ENCODE measurements around the gene LRRC74A.

The LRRC74A gene

DNA sequence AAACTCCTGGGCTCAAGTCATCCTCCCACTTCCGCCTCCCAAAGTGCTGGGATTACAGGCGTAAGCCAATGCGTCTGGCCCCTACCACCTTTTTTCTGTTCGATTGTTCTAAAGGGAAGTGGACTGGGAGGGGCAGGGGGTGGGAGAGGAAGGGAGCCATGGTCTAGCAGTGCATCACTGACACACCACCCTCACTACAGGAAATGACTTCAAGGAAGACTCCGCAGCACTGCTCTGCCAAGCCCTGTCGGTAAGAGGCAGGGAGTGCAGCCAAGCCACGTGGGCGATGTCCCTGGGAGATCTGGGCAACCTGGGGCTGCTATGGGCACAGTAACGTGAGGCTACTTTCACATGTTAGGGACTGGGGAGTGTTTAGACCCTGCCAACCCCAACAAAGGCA lies 18.0 kb downstream of the LRRC74A start:
- CTCF ChIA-PET: interaction anchor here (0.8 kb wide), 1 partner anchor 15 kb away, joined by 3 read pairs; no protein-coding TSS in a partner anchor
- DNase-seq: peak; percentile 57 to 82 (median 68)

GRCh38 chr14:76846331-76847047 lies 20.3 kb downstream of the LRRC74A start:
- DNase-seq: peak; percentile 43 to 75 (median 70)
- Histone ChIP-seq H3K4me1 (ENCODE audit: control extremely low read depth in 1 of 4, control insufficient read depth in 4 of 4, insufficient read depth in 4 of 4, low read length in 3 of 4) (peaks cover 3 to 21% (median 11%) of the 10 kb centered on the region in 4 experiments), H3K36me3 (ENCODE audit: control insufficient read depth in 4 of 4, insufficient read depth in 4 of 4, low read length in 3 of 4) (no peaks in the 10 kb centered on the region), H3K27me3 (replicated peaks in 2 of 5; ENCODE audit: control insufficient read depth in 4 of 5, insufficient read depth in 5 of 5, low read length in 4 of 5) (no peaks in the 10 kb centered on the region), H3K4me3 (ENCODE audit: control insufficient read depth in 1 of 7, extremely low read depth in 1 of 7, insufficient read depth in 4 of 7, low read depth in 2 of 7, low read length in 6 of 7) (no peak overlapping the region), H3K27ac (ENCODE audit: insufficient read depth in 1 of 2, low read depth in 1 of 2, low read length in 2 of 2, poor library complexity in 1 of 2, severe bottlenecking in 2 of 2) (no peak overlapping the region), H3K9me3 (ENCODE audit: control extremely low read depth in 1 of 5, control insufficient read depth in 4 of 5, insufficient read depth in 2 of 5, low read depth in 1 of 5, low read length in 4 of 5) (no peaks in the 10 kb centered on the region)
- ChIA-PET CTCF (interaction anchor here (0.5 to 1.8 kb wide), 10 partner anchors 9 to 229 kb away, joined by 3 to 7 read pairs (median 4); no protein-coding TSS in a partner anchor), POLR2A (no interaction called here)
- 95% methylated on average over 6 of the region's 7 CpGs for WGBS (ENCODE audit: insufficient coverage)

More for the DNA sequence above, 18.0 kb downstream of the LRRC74A start:
- POLR2A ChIA-PET: no interaction called here
- WGBS (ENCODE audit: insufficient coverage): 60% methylated on average over 7 of the region's 9 CpGs
- Histone ChIP-seq H3K27me3 (replicated peaks in 2 of 5; ENCODE audit: control insufficient read depth in 4 of 5, insufficient read depth in 5 of 5, low read length in 4 of 5) (no peaks in the 10 kb centered on the region), H3K27ac (ENCODE audit: insufficient read depth in 1 of 2, low read depth in 1 of 2, low read length in 2 of 2, poor library complexity in 1 of 2, severe bottlenecking in 2 of 2) (no peak overlapping the region), H3K36me3 (ENCODE audit: control insufficient read depth in 4 of 4, insufficient read depth in 4 of 4, low read length in 3 of 4) (no peaks in the 10 kb centered on the region), H3K9me3 (ENCODE audit: control extremely low read depth in 1 of 5, control insufficient read depth in 4 of 5, insufficient read depth in 2 of 5, low read depth in 1 of 5, low read length in 4 of 5) (no peaks in the 10 kb centered on the region), H3K4me3 (ENCODE audit: control insufficient read depth in 1 of 7, extremely low read depth in 1 of 7, insufficient read depth in 4 of 7, low read depth in 2 of 7, low read length in 6 of 7) (peak overlapping the region in 1 of 7 experiments; percentile 16), H3K4me1 (ENCODE audit: control extremely low read depth in 1 of 4, control insufficient read depth in 4 of 4, insufficient read depth in 4 of 4, low read length in 3 of 4) (peaks cover 3 to 21% (median 11%) of the 10 kb centered on the region in 4 experiments)

GRCh38 chr14:76848879-76849278 lies 22.7 kb downstream of the LRRC74A start:
- Histone ChIP-seq H3K27me3 (replicated peaks in 2 of 5; ENCODE audit: control insufficient read depth in 4 of 5, insufficient read depth in 5 of 5, low read length in 4 of 5) (no peaks in the 10 kb centered on the region), H3K4me1 (ENCODE audit: control extremely low read depth in 1 of 4, control insufficient read depth in 4 of 4, insufficient read depth in 4 of 4, low read length in 3 of 4) (peaks cover 3 to 20% (median 11%) of the 10 kb centered on the region in 4 experiments), H3K27ac (ENCODE audit: insufficient read depth in 1 of 2, low read depth in 1 of 2, low read length in 2 of 2, poor library complexity in 1 of 2, severe bottlenecking in 2 of 2) (no peak overlapping the region), H3K4me3 (ENCODE audit: control insufficient read depth in 1 of 7, extremely low read depth in 1 of 7, insufficient read depth in 4 of 7, low read depth in 2 of 7, low read length in 6 of 7) (no peak overlapping the region), H3K9me3 (ENCODE audit: control extremely low read depth in 1 of 5, control insufficient read depth in 4 of 5, insufficient read depth in 2 of 5, low read depth in 1 of 5, low read length in 4 of 5) (no peaks in the 10 kb centered on the region), H3K36me3 (ENCODE audit: control insufficient read depth in 4 of 4, insufficient read depth in 4 of 4, low read length in 3 of 4) (no peaks in the 10 kb centered on the region)
- ChIA-PET POLR2A (no interaction called here), CTCF (interaction anchor here (1.1 to 1.8 kb wide), 2 partner anchors 10 to 15 kb away, joined by 3 to 8 read pairs; no protein-coding TSS in a partner anchor)
- 92% methylated on average over 3 of the region's 6 CpGs for WGBS (ENCODE audit: insufficient coverage)
- peak in 2 of 3 donors; percentile 29 to 51 for DNase-seq

DNA sequence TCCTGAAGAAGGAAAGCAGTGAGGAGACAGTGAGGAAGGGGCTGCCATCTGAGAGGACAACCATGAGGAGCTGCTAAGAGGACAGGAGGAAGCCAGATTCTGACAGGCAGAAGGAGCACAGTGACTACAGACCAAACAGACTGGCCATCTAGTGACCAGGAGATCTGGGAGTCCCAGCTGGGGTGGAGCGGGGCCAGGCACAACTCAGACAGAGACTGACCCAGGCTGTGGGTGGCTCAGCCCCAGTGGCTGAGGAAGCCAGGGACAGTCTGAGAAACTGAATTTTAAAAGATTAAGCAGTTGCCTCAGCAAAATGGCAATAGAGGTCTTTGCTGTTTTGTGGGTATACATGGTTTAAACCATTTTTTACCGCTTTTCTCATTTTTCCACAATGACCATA lies 28.9 kb downstream of the LRRC74A start:
- Histone ChIP-seq H3K9me3 (ENCODE audit: control extremely low read depth in 1 of 5, control insufficient read depth in 4 of 5, insufficient read depth in 2 of 5, low read depth in 1 of 5, low read length in 4 of 5) (no peaks in the 10 kb centered on the region), H3K36me3 (ENCODE audit: control insufficient read depth in 4 of 4, insufficient read depth in 4 of 4, low read length in 3 of 4) (no peaks in the 10 kb centered on the region), H3K27me3 (replicated peaks in 2 of 5; ENCODE audit: control insufficient read depth in 4 of 5, insufficient read depth in 5 of 5, low read length in 4 of 5) (no peaks in the 10 kb centered on the region), H3K4me3 (ENCODE audit: control insufficient read depth in 1 of 7, extremely low read depth in 1 of 7, insufficient read depth in 4 of 7, low read depth in 2 of 7, low read length in 6 of 7) (no peak overlapping the region), H3K27ac (ENCODE audit: insufficient read depth in 1 of 2, low read depth in 1 of 2, low read length in 2 of 2, poor library complexity in 1 of 2, severe bottlenecking in 2 of 2) (no peak overlapping the region), H3K4me1 (ENCODE audit: control extremely low read depth in 1 of 4, control insufficient read depth in 4 of 4, insufficient read depth in 4 of 4, low read length in 3 of 4) (no peaks in the 10 kb centered on the region)
- CTCF ChIA-PET: interaction anchor here (0.9 kb wide), 1 partner anchor 218 kb away, joined by 3 read pairs; no protein-coding TSS in a partner anchor
- DNase-seq: no peak
- POLR2A ChIA-PET: no interaction called here
- 100% methylated on average over 1 of the region's 2 CpGs for WGBS (ENCODE audit: insufficient coverage)

- no peak overlapping the region for H3K4me3 ChIP-seq (ENCODE audit: control insufficient read depth in 1 of 7, extremely low read depth in 1 of 7, insufficient read depth in 4 of 7, low read depth in 2 of 7, low read length in 6 of 7)
- WGBS (ENCODE audit: insufficient coverage): 94% methylated on average over 1 of the region's 1 CpG
- H3K9me3 ChIP-seq (ENCODE audit: control extremely low read depth in 1 of 5, control insufficient read depth in 4 of 5, insufficient read depth in 2 of 5, low read depth in 1 of 5, low read length in 4 of 5): no peaks in the 10 kb centered on the region
- H3K36me3 ChIP-seq (ENCODE audit: control insufficient read depth in 4 of 4, insufficient read depth in 4 of 4, low read length in 3 of 4): no peaks in the 10 kb centered on the region
- DNase-seq: no peak
- ChIA-PET POLR2A (no interaction called here), CTCF (interaction anchor here (0.9 to 2.3 kb wide), 3 partner anchors 10 to 239 kb away, joined by 3 to 7 read pairs (median 4); no protein-coding TSS in a partner anchor)
- H3K27ac ChIP-seq (ENCODE audit: insufficient read depth in 1 of 2, low read depth in 1 of 2, low read length in 2 of 2, poor library complexity in 1 of 2, severe bottlenecking in 2 of 2): no peak overlapping the region
- H3K27me3 ChIP-seq (replicated peaks in 2 of 5; ENCODE audit: control insufficient read depth in 4 of 5, insufficient read depth in 5 of 5, low read length in 4 of 5): no peaks in the 10 kb centered on the region
- no peaks in the 10 kb centered on the region for H3K4me1 ChIP-seq (ENCODE audit: control extremely low read depth in 1 of 4, control insufficient read depth in 4 of 4, insufficient read depth in 4 of 4, low read length in 3 of 4)
These were observed 30.6 kb downstream of the LRRC74A start for GRCh38 chr14:76856769-76857168.

DNA sequence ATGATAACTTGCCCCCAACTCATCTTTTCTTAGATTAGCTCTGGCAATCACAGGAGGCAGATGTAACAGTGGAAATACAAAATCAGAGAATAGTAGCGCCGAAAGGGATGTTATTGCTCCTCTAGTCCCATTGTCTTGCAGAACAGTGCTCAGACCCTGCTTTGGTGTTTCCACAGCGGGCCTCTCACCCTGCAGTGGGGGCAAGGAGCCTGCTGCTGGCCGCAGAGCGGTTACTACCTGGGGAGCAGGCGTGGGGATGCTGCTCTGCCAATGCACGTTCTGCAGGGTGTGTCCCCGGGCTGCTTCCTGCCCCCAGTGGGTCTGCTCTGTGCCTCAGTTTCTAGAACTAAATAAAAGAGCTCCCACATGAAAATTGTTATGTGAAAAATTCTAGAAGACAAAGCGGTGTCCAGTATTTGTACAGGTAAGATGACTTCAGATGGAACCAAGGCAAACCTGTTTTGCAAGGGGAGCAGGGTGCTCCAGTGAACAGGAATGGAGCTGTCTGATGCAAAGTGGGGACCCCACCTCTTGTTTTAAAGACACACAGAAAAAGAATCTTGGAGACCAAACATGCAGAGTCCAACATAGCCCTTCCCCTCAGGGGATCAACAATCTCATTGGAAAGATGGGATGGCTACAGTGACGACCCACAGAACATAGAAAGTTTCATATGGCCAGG lies 35.5 kb downstream of the LRRC74A start:
- POLR2A ChIA-PET: no interaction called here
- no peak for DNase-seq
- H3K4me1 ChIP-seq (ENCODE audit: control extremely low read depth in 1 of 4, control insufficient read depth in 4 of 4, insufficient read depth in 4 of 4, low read length in 3 of 4): peaks cover 0 to 33% (median 10%) of the 10 kb centered on the region in 4 experiments
- H3K4me3 ChIP-seq (ENCODE audit: control insufficient read depth in 1 of 7, extremely low read depth in 1 of 7, insufficient read depth in 4 of 7, low read depth in 2 of 7, low read length in 6 of 7): no peak overlapping the region
- 96% methylated on average over 10 of the region's 10 CpGs for WGBS (ENCODE audit: insufficient coverage)
- H3K27me3 ChIP-seq (replicated peaks in 2 of 5; ENCODE audit: control insufficient read depth in 4 of 5, insufficient read depth in 5 of 5, low read length in 4 of 5): no peaks in the 10 kb centered on the region
- CTCF ChIA-PET: interaction anchor here (1.0 to 3.8 kb wide), 5 partner anchors 13 to 209 kb away, joined by 3 to 20 read pairs (median 5); no protein-coding TSS in a partner anchor
- H3K36me3 ChIP-seq (ENCODE audit: control insufficient read depth in 4 of 4, insufficient read depth in 4 of 4, low read length in 3 of 4): no peaks in the 10 kb centered on the region
- H3K9me3 ChIP-seq (ENCODE audit: control extremely low read depth in 1 of 5, control insufficient read depth in 4 of 5, insufficient read depth in 2 of 5, low read depth in 1 of 5, low read length in 4 of 5): no peaks in the 10 kb centered on the region
- H3K27ac ChIP-seq (ENCODE audit: insufficient read depth in 1 of 2, low read depth in 1 of 2, low read length in 2 of 2, poor library complexity in 1 of 2, severe bottlenecking in 2 of 2): no peak overlapping the region
